HG03196 (cell line): Measurements from ENCODE around the gene SLC44A1.
A peak's percentile ranks its signal among the peaks of the same experiment; 100 is the strongest.

Source experiments
- ATAC-seq: cut with Tn5 transposase; IDR thresholded peaks from one replicate; pipeline ENCODE4 v1.9.1; 2021; ENCODE audit not compliant: unreplicated experiment

Gene SLC44A1

GRCh38 chr9:105244003-105244733 is at the start of gene SLC44A1:
TSS of gene SLC44A1 (plus strand) at chr9:105244651. CDS start at chr9:105244869, 218 bp downstream.
- peak; percentile 91 for ATAC-seq

GRCh38 chr9:105195259-105195658 is 49.2 kb upstream of the SLC44A1 start:
- ATAC-seq = no peak

- ATAC-seq = no peak
Measured at GRCh38 chr9:105198023-105198422, 46.4 kb upstream of the SLC44A1 start.

- no peak for ATAC-seq
Measured at GRCh38 chr9:105198865-105199264, 45.6 kb upstream of the SLC44A1 start.

- ATAC-seq = no peak
Measured at GRCh38 chr9:105204416-105204815, 40.0 kb upstream of the SLC44A1 start.

- no peak for ATAC-seq
Measured at GRCh38 chr9:105205787-105206495, 38.5 kb upstream of the SLC44A1 start.

- no peak for ATAC-seq
Measured at GRCh38 chr9:105206496-105206820, 38.0 kb upstream of the SLC44A1 start.

- no peak for ATAC-seq
Measured at GRCh38 chr9:105206821-105207699, 37.4 kb upstream of the SLC44A1 start.

- ATAC-seq = no peak
Measured at GRCh38 chr9:105216440-105217178, 27.8 kb upstream of the SLC44A1 start.

- no peak for ATAC-seq
Measured at GRCh38 chr9:105218673-105219072, 25.8 kb upstream of the SLC44A1 start.

- no peak for ATAC-seq
Measured at GRCh38 chr9:105219291-105219805, 25.1 kb upstream of the SLC44A1 start.

- ATAC-seq = no peak
Measured at GRCh38 chr9:105220451-105220850, 24.0 kb upstream of the SLC44A1 start.

GRCh38 chr9:105223544-105224140 is 20.8 kb upstream of the SLC44A1 start:
- ATAC-seq = no peak

GRCh38 chr9:105226055-105226454 is 18.4 kb upstream of the SLC44A1 start:
- ATAC-seq = no peak

GRCh38 chr9:105232207-105232606 is 12.2 kb upstream of the SLC44A1 start:
- ATAC-seq = no peak

GRCh38 chr9:105233873-105234272 is 10.6 kb upstream of the SLC44A1 start:
- no peak for ATAC-seq

GRCh38 chr9:105236261-105236660 is 8.2 kb upstream of the SLC44A1 start:
- no peak for ATAC-seq

GRCh38 chr9:105237246-105237645 is 7.2 kb upstream of the SLC44A1 start:
- ATAC-seq = no peak

- ATAC-seq = no peak
Measured at GRCh38 chr9:105238302-105238701, 6.1 kb upstream of the SLC44A1 start.

- ATAC-seq = no peak
Measured at GRCh38 chr9:105241356-105242043, 3.0 kb upstream of the SLC44A1 start.
